Spleen (tissue), 11 donors: Measurements from ENCODE around the gene NELFCD. TPM values are rescaled to one million over a fixed set of nuclear protein-coding genes. Genes with fewer than 3 reads are reported as not detected.

Experiments
- DNase-seq: peaks from one replicate; pipeline ENCODE4 v3.0.0-alpha.2; 2020
- H3K27ac ChIP-seq, 8 donors: fragments of 200-600 bp; sonication (generic) in 7 of 8; 1 replicate in 4 of 8; 2 replicates in 4 of 8; pipeline versions ENCODE4 v1.5.0 to v1.8.0; 2016 to 2021; ENCODE audit warnings: inconsistent platforms in 4 of 8, mild to moderate bottlenecking in 4 of 8, moderate library complexity in 1 of 8
- H3K27me3 ChIP-seq, 7 donors: fragments of 200-600 bp; sonication (generic) in 6 of 7; replicated peaks in 1 of 7; 1 replicate in 4 of 7; 2 replicates in 3 of 7; pipeline versions ENCODE4 v1.5.0 to v1.8.0; 2016 to 2021; ENCODE audit warnings: inconsistent platforms in 3 of 7, mild to moderate bottlenecking in 1 of 7
- H3K36me3 ChIP-seq, 6 donors: fragments of 200-600 bp; sonication (generic) in 5 of 6; 1 replicate in 4 of 6; 2 replicates in 2 of 6; pipeline versions ENCODE4 v1.5.0 to v1.8.0; 2016 to 2021; ENCODE audit warnings: inconsistent platforms in 2 of 6
- H3K4me1 ChIP-seq, 6 donors: fragments of 200-600 bp; sonication (generic) in 5 of 6; 1 replicate in 3 of 6; 2 replicates in 3 of 6; pipeline versions ENCODE4 v1.5.0 to v1.8.0; 2016 to 2021; ENCODE audit warnings: inconsistent platforms in 3 of 6
- H3K4me3 ChIP-seq, 8 donors: fragments of 200-600 bp; sonication (generic) in 7 of 8; 1 replicate in 4 of 8; 2 replicates in 4 of 8; pipeline versions ENCODE4 v1.5.0 to v1.8.0; 2016 to 2021; ENCODE audit warnings: inconsistent platforms in 4 of 8, mild to moderate bottlenecking in 4 of 8, moderate library complexity in 2 of 8
- H3K9me3 ChIP-seq, 8 donors: fragments of 200-600 bp; sonication (generic) in 7 of 8; 1 replicate in 4 of 8; 2 replicates in 4 of 8; pipeline versions ENCODE4 v1.5.0 to v1.8.0; 2016 to 2021; ENCODE audit warnings: inconsistent platforms in 4 of 8
- POLR2A ChIP-seq, 3 donors: fragments of 450-650 bp; IDR thresholded peaks; one replicate each; pipeline ENCODE4 v1.5.1; 2017; ENCODE audit warnings: antibody characterized with exemption in 3 of 3, mild to moderate bottlenecking in 1 of 3
- POLR2AphosphoS5 ChIP-seq, 3 donors: sonication (generic); formaldehyde crosslinking; IDR thresholded peaks; one replicate each; pipeline ENCODE4 v1.5.1; 2017; ENCODE audit warnings: antibody characterized with exemption in 3 of 3
- WGBS, 5 donors: extraction: QIAGEN DNeasy Blood & Tissue Kit in 3 of 5; methylation state at CpG; one replicate each; pipeline versions ENCODE4 v1.1.5 to v1.1.7; 2013 to 2018; 5-methylcytosine and 5-hydroxymethylcytosine counted together
- intact Hi-C: fragments of 100-400 bp; cut with DNase I; formaldehyde crosslinking; loops from one replicate; pipeline ENCODE4 v1.15.0; 2023; ENCODE audit warnings: low total_unique reads
- polyA plus RNA-seq, 3 donors: library from polyadenylated mRNA; stranded (reverse); fragments of 200-250 nt; gene quantifications; one replicate each; pipeline ENCODE4 v1.2.1, GENCODE V29; 2013
- total RNA-seq, 7 donors: library from RNA; depleted of rRNA in 3 of 7; stranded (reverse); fragments of >200 nt in 3 of 7; fragmentation: NEBNext Ultra II Directional in 4 of 7; extraction: Animal tissue kit (Norgen Biotek cat#: 25700) in 4 of 7; gene quantifications; one replicate each; pipeline versions ENCODE4 v1.1.0 to v1.2.1, GENCODE V29; 2016 to 2021
- TF ChIP-seq, protein P1 (sequence below), 11 experiments: fragments of 200-600 bp in 7 of 11; fragments of 450-650 bp in 4 of 11; sonication (generic) in 4 of 11; IDR thresholded peaks in 8 of 11; conservative IDR thresholded peaks in 3 of 11; 1 replicate in 7 of 11; 2 replicates in 4 of 11; pipeline versions ENCODE4 v1.4.0 to v1.8.0; 2016 to 2021; ENCODE audit warnings: antibody characterized with exemption in 11 of 11, inconsistent platforms in 4 of 11, mild to moderate bottlenecking in 1 of 11
- donor health status: healthy with polysubstance abuse.
- donor health status: DM: no; HTN: no; CAD: no; lungs with moderate emphysema.
- donor health status: DM: no; HTN: no; CAD: no.
- donor health status: Bipolar disorder and iron deficiency.
- donor health status: healthy.
- donor health status: DM: no; HTN: no; CAD: no.
- donor health status: DM: yes; HTN: yes; CAD: no.

Gene NELFCD
- total and polyA plus RNA-seq, 10 donors = 38.4 to 78.3 (median 58.6) TPM

- H3K4me3 ChIP-seq = no peak overlapping the region
- TF ChIP-seq POLR2A (IDR thresholded peaks at IDR 0.05) (no peak), POLR2AphosphoS5 (IDR thresholded peaks at IDR 0.05) (no peak)
- TF ChIP-seq, protein P1, sequence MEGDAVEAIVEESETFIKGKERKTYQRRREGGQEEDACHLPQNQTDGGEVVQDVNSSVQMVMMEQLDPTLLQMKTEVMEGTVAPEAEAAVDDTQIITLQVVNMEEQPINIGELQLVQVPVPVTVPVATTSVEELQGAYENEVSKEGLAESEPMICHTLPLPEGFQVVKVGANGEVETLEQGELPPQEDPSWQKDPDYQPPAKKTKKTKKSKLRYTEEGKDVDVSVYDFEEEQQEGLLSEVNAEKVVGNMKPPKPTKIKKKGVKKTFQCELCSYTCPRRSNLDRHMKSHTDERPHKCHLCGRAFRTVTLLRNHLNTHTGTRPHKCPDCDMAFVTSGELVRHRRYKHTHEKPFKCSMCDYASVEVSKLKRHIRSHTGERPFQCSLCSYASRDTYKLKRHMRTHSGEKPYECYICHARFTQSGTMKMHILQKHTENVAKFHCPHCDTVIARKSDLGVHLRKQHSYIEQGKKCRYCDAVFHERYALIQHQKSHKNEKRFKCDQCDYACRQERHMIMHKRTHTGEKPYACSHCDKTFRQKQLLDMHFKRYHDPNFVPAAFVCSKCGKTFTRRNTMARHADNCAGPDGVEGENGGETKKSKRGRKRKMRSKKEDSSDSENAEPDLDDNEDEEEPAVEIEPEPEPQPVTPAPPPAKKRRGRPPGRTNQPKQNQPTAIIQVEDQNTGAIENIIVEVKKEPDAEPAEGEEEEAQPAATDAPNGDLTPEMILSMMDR (IDR thresholded peaks at IDR 0.05 in 8 of 11, conservative IDR thresholded peaks at IDR 0.05 in 3 of 11) = no peak
- DNase-seq = no peak
- intact Hi-C loops = no loop called here
- H3K27ac ChIP-seq = no peak overlapping the region
- H3K9me3 ChIP-seq = peaks cover 0 to 12% (median 3%) of the 10 kb centered on the region in 8 donors
- H3K27me3 ChIP-seq = no peaks in the 10 kb centered on the region
- H3K36me3 ChIP-seq = no peaks in the 10 kb centered on the region
- H3K4me1 ChIP-seq = peaks cover 0 to 13% (median 7%) of the 10 kb centered on the region in 6 donors
- WGBS, 5 donors = 61 to 78% (median 75%) methylated on average over 1 of the region's 1 CpG
These were observed 42.5 kb upstream of the NELFCD start for GRCh38 chr20:58938541-58938940.

- H3K27me3 ChIP-seq = no peaks in the 10 kb centered on the region
- peaks cover 0 to 7% (median 1%) of the 10 kb centered on the region in 8 donors for H3K9me3 ChIP-seq
- intact Hi-C loops = no loop called here
- H3K36me3 ChIP-seq = no peaks in the 10 kb centered on the region
- H3K4me3 ChIP-seq = no peak overlapping the region
- H3K27ac ChIP-seq = no peak overlapping the region
- H3K4me1 ChIP-seq = peaks cover 0 to 18% (median 7%) of the 10 kb centered on the region in 6 donors
- no peak for DNase-seq
- WGBS, 5 donors = 82 to 86% (median 83%) methylated on average over 3 of the region's 3 CpGs
- TF ChIP-seq, protein P1 (IDR thresholded peaks at IDR 0.05 in 8 of 11, conservative IDR thresholded peaks at IDR 0.05 in 3 of 11) = no peak
- no peak for TF ChIP-seq POLR2A (IDR thresholded peaks at IDR 0.05)
- no peak for TF ChIP-seq POLR2AphosphoS5 (IDR thresholded peaks at IDR 0.05)
These were observed 39.6 kb upstream of the NELFCD start for GRCh38 chr20:58941471-58941870.

DNA sequence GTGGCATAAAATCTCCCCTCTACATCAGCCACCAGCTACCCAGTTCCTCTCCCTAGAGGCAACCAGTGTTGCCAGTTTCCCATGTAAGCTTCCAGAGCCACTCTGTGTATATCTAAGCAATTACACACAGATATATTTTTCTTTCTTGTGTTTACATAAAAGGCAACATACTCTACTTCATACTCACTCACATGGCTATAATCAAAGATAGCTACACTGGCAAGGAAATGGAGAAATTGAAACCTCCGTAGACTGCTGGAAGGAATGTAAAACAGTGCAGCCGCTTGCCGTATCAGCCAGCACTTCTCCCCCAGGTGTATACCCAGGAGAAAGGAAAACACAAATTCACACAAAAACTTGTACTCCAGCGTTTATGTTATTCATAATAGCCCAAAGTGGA, 38.5 kb upstream of the NELFCD start:
- peaks cover 0 to 18% (median 7%) of the 10 kb centered on the region in 6 donors for H3K4me1 ChIP-seq
- H3K9me3 ChIP-seq = no peaks in the 10 kb centered on the region
- H3K4me3 ChIP-seq = no peak overlapping the region
- intact Hi-C loops = no loop called here
- H3K27me3 ChIP-seq = no peaks in the 10 kb centered on the region
- H3K36me3 ChIP-seq = no peaks in the 10 kb centered on the region
- WGBS, 5 donors = 84 to 93% (median 87%) methylated on average over 4 of the region's 4 CpGs
- DNase-seq = no peak
- H3K27ac ChIP-seq = no peak overlapping the region
- no peak for TF ChIP-seq POLR2AphosphoS5 (IDR thresholded peaks at IDR 0.05)
- TF ChIP-seq, protein P1 (IDR thresholded peaks at IDR 0.05 in 8 of 11, conservative IDR thresholded peaks at IDR 0.05 in 3 of 11) = no peak
- TF ChIP-seq POLR2A (IDR thresholded peaks at IDR 0.05) = no peak

DNA sequence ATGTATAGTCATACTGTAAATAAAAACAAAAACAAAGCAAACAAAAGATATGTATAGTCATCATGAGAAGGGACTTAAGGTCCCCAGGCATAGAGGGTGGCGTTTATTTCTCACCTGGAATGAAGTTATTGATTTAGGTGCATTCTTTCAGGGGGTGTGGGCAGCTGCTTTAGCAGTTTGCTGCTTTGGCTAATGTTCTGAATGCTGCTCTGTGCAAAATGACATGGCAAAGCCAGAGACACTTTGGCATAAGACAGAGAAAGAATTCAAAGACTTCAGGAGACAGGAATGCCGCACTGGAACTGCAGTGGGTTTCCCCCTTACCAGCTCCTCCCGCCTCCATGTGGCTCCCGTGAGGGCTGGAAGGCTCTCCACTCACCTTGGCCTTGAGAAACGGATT, 36.4 kb upstream of the NELFCD start:
- H3K27me3 ChIP-seq = no peaks in the 10 kb centered on the region
- intact Hi-C loops = no loop called here
- TF ChIP-seq POLR2AphosphoS5 (IDR thresholded peaks at IDR 0.05) = no peak
- no peak for TF ChIP-seq POLR2A (IDR thresholded peaks at IDR 0.05)
- TF ChIP-seq, protein P1 (IDR thresholded peaks at IDR 0.05 in 8 of 11, conservative IDR thresholded peaks at IDR 0.05 in 3 of 11) = no peak
- no peak overlapping the region for H3K27ac ChIP-seq
- DNase-seq = no peak
- H3K36me3 ChIP-seq = no peaks in the 10 kb centered on the region
- H3K4me3 ChIP-seq = no peak overlapping the region
- 80 to 89% (median 85%) methylated on average over 5 of the region's 5 CpGs for WGBS, 5 donors
- peaks cover 0 to 6% (median 0%) of the 10 kb centered on the region in 6 donors for H3K4me1 ChIP-seq
- no peaks in the 10 kb centered on the region for H3K9me3 ChIP-seq
